HG02943 (cell line): ENCODE measurements around the gene RNF44.

ENCODE experiments used
- ATAC-seq: cut with Tn5 transposase; IDR thresholded peaks from one replicate; pipeline ENCODE4 v1.9.1; 2021; ENCODE audit warnings: mild to moderate bottlenecking, low read depth, moderate library complexity; ENCODE audit not compliant: unreplicated experiment

The RNF44 gene

DNA sequence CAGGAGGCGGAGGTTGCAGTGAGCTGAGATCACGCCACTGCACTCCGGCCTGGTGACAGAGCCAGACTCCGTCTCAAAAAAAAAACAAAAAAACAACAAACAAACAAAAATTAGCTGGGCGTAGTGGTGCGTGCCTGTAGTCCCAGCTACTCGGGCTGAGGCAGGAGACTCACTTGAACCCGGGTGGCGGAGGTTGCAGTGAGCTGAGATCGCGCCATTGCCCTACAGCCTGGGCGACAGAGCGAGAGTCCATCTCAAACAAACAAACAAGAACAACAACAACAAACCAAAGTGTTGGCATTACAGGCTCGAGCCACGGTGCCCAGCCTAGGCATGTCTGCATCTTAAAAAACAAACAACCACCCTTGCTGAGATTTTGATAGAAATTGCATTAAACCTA is 12.2 kb downstream of the RNF44 start:
- ATAC-seq, result no peak

DNA sequence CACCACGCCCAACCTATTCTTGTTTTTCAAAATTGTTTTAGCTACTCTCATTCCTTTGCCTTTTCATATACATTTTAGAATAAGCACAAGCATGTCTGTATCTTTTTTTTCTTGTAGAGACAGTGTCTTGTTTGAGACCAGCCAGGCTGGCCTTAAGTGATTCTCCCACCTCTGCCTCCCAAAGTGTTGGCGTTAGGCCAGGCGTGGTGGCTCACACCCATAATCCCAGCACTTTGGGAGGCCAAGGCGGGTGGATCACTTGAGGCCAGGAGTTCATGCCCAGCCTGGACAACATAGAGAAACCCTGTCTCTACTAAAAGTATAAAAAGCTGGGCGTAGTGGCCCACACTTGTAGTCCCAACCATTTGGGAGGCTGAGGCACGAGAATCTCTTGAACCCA is 13.1 kb downstream of the RNF44 start:
- ATAC-seq, result no peak

DNA sequence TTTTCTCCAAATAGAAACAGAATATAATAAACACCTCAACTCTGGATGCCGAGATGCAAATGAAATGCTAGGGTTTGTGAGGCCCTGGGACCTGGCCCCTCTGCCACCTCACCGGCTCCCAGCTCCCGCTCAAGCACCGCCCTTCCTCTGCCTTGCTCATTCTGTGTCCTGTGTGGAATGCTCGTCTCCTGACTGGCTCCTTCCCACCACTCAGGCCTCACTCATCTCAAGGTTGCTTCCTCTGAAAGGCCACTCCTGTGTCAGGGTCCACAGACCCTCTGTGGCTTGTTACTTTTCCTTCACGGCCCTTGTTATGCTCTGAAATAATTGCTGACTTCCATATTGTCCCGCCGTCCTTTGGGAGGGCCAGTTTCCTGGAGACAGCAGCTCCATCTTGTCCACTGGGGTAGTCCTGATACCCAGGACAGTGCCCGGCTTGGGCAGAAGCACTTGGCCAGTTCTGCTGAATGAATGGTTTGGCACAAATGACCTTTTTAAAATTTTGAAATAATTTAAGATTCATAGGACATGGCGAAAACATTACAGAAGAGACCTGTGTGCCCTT is 15.4 kb downstream of the RNF44 start:
- ATAC-seq, result no peak

DNA sequence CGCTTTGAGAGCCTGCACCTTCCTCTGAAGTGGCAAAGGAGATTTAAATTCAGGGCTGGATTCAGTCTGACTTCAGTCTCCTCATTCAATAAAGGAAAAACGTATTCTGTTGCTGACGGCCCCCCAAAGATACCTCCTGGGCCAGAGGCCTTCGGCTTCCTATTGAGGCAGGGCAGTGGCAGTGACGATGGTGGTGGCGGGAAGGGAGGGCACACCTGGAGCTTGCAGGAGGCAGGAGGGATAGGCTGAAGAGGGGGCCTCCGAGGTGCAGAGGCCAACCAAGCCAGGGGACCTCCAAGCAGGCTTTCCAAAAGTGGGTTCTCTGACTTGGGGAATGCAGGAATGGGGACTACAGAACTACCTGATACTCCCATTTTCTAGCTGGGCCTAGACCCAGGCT is 15.9 kb downstream of the RNF44 start:
- no peak for ATAC-seq

DNA sequence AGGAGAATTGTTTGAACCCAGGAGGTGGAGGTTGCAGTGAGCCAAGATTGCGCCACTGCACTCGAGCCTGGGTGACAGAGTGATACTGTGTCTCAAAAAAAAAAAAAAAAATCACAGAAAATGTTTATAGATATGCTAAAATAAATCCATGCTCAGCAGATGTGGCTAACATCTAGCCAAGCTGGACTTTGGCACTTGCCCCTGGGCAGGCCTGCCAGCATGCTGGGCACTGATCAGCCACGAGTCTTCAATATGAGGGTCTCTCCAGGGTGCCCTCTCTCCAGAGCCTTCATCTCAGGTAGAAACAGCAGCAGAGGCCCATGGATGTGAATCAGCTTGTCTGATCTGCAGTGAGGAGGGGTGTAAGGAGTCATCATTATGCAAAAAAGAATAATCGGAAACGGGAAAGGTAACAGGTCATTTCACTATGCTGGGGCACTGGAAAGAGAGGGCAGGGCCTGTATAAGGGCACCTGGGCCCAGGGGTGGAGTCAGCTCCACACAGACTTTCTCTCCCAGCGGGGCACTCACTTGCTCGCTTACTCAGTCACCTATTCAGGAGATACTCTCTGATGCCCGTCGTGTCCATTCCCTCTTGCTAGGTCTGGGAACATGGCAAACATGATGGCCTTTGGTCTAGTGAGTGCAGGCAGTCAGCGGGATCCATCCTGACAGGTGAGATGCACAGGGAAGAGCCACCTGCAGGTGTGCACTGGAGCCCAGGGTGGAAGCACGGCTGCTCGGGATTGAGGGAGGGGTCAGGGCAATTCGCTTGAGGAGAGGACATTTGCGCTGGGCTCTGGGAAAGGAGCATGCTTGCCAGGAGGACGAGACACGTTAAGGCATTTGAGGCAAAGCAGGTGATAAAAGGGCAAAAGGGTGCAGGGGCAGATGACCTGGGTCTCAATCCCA is 17.1 kb downstream of the RNF44 start:
- ATAC-seq, result no peak

DNA sequence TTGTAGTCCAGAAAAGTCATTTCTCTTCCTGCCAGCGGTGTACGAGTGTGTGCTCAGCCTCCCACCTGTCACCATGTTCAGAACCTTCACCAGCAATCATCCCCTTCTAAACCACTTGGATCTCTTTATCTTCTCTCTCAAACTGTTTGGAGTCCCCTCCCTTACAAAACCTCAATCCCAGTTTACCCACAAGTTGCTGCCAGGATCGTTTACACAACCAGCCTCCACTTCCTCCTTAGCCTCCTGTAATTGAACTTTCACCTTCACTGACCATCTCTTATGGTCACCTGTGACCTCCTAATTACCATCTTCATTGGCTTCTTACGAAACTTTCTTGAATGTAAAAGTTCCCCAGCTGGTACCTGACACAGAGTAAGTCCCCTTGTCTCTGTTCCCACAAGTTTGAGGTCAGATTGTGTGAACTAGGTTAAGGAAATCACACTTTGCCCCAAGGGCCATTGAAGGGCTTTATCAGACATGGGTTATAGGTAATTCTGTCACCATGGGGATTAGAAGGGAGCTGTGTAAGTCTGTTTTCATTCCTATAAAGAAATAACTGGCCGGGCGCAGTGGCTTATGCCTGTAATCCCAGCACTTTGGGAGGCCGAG is 20.0 kb downstream of the RNF44 start:
- ATAC-seq, result no peak

DNA sequence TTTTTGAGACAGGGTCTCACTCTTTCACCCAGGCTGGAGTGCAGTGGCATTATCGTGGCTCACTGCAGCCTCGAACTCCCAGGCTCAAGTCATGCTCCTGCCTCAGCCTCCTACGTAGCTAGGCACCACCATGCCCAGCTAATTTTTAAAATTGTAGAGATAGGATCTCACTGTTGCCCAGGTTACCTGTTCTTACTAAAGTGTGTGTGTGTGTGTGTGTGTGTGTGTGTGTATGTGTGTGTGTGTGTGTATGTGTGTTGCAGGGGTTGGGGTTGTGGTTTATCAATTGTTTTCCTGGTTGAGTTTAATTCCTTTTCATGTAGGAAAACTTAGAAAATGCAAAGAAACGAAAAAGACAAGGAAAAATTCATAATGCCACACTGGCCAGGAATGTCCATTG is 21.8 kb downstream of the RNF44 start:
- ATAC-seq, result no peak

DNA sequence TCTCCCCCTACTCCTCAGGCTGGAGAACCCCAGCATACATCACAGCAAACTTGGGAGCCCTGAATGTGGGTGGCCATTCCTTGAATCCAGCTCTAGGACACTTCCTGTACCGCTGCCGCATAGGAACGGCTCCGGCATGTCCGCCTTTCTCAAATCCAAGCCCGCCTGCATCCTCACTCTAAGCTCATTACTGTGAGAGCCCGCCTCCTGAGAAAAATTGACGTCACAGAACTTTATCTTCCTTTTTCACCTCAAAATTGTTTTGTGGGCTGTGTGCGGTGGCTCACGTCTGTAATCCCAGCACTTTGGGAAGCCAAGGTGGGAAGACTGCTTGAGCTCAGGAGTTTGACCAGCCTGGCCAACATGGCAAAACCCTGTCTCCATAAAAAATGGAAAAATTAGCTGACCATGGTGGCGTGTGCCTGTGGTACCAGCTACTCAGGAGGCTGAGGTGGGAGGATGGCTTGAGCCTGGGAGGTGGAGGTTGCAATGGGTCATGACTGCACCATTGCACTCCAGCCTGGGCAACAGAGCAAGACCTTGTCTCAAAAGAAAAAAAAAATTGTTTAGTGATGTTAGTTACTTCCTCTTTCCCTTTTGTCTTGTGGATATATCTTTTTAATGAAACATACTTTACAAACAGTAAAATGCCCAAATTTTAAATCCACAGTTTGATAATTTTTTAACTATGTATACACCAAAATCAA is 22.8 kb downstream of the RNF44 start:
- no peak for ATAC-seq

DNA sequence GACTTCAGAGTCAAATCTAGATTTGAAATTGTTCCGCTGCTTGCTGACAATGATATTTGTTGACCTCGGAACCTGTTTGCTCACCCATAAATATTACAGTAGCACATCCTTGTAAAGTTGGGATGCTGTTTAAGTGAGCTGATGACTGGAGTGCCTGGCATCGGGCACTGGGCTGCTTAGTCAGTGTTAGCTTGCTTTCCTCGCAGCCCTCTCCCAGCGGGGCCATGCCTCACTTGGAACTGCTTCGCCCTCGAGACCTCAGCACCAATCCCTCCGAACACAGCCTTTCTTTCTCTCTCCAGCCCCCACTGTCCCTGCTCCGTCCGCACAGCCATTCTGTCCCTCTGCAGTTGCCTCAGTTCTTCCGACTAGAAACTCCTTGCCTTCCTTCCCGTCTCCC is 23.4 kb downstream of the RNF44 start:
- no peak for ATAC-seq

DNA sequence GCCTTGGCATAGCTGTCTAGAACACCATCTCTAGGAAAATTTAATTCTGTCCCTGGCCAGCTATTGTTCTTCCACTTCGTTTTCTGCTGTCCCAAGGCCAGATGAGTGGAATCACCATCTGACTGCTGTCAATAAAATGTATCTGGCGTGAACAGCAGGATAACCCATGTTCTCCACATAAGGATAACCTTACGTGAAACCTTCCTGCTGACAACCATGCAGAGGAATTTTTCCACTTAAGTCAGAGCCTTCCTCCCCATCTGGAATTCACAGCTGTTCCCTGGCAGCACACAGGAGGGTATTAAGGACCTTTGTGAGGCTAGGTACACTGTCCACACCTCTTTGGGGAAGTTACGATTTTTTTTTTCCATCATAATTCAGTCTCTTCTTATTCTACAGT is 28.6 kb downstream of the RNF44 start:
- no peak for ATAC-seq

DNA sequence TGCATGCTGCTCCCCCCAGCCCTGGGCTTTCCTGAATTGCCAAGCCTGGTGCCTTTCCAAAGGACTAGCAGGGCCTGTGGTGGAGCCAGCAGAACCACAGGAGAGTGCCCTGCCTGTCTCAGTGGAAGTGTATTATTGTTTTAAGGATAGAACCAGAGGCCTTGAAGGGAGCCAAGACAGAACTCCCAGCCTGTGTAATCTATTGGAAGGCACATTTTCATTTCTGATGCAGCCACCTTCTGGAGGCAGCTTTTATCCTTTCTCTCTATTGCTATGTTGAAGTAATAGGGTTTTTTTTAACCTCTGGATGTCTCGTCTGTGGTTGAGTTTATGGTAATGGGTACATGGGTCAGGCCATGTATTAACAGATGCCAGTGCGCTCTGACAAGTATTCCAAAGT is 29.3 kb downstream of the RNF44 start:
- ATAC-seq, result no peak

DNA sequence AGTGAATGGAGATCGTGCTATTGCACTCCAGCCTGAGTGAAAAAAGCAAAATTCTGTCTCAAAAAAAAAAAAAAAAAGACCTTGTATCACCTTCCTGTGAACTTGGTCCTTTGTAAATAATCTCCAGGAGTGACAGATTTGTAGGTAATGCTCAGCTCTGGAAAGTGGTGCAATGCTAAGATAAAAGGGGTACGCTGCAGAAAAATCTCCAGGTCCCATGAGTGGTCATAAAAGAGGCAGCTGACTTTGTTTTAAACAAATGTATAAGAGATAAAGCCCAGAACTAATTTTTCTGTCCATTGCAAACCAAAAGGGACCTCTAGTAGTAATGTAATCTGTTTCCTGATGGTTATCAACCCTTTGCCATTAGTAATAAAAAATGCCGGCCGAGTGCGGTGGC is 33.7 kb downstream of the RNF44 start:
- ATAC-seq, result no peak

DNA sequence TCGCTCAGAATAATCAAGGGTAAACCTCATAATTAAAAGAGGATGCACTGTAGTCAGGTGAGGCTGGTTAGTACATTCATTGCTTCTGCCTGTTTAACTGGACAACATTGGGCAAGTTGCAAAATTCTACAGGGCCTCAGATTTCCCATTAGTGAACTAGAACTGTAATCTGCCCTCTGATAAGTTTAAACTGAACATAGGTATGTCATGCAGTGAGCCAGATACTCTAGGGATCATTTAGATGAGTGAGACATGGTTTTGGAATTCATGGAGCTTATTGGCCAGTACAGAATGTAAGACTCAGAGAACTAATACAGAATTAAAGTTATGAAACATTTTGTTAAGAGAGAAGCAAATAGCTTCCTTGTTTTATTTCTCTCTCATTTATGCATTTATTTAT is 35.9 kb downstream of the RNF44 start:
- no peak for ATAC-seq

DNA sequence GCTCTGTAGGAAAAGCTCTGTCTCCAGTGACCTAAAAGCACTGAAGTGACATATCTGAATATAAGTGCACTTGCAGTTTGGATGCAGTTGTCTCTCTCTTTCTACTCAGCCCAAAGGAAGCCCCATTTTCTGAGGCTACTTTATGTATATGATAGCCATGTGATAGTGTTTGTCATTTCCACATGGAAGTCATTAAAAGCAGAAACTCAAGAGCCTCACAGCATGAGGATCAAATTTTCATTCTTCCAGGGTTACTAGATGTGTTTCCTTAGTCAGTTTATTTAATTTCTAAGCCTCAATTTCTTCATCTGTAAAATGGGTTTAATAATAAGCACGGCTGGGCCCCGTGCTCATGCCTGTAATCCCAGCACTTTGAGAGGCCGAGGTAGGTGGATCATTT is 36.7 kb downstream of the RNF44 start:
- ATAC-seq, result no peak

DNA sequence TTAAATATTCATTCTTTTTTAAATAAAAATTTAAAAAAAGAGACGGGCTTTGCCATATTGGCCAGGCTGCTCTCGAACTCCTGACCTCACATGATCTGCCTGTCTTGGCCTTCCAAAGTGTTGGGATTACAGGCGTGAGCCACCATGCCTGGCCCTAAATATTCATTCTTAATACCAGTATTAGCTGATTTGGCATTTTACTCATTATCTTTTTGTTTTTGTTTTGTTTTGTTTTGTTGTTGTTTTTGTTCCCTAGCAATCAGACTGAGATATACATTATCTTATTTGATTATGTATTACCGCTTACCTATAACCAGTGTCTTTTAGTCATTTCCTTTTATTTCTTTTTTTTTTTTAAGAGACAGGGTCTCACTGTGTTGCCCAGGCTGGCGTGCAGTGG is 37.9 kb downstream of the RNF44 start:
- no peak for ATAC-seq

DNA sequence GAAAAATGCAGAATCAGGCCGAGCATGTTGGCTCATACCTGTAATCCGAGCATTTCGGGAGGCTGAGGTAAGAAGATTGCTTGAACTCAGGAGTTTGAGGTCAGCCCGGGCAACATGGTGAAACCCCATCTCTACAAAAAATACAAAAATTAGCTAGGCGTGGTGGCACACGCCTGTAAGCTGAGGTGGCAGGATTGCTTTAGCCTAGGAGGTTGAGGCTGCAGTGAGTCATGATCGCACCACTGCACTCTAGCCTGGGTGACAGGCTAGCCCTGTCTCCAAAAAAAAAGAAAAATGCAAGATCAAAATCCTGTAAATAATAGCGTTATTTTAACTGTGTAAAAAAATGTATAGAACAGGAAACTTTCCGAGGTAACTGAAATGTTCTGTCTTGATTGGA is 39.4 kb downstream of the RNF44 start:
- no peak for ATAC-seq

DNA sequence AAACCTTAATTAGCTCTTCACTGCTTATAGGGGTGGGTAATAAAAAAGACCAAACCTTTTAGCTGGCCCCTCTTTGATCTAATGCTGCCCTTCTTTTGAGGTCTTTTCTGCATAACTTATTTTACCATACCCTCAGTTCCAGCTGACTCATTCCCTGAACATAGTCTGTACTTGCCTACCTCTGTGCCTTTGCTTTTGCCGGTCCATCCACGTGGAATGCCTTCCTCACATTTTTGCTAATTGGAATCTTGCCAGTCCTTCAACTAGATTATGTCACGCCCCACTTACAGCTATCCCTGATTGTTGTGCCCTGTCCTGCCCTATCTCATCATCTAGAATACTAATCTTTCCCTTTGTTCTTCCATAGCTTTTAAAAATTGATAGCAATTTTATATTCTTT is 44.8 kb downstream of the RNF44 start:
- ATAC-seq, result no peak

DNA sequence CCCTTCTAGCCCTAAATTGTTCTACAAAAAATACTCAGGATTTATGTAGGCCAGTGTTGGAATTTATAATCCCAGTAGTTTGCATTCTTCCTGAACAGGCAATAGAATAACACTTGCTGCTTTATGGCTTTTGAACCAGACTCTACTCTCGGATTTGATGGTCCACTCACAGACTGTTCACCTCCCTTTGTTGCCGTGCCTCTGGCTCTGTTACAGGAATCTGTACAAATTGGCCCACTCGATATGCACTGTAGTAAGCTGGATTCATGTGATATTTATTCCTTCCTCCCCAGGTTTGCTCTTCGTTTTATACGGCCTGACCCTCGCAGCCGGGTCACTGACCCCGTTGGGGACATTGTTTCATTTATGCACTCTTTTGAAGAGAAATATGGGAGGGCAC is 45.3 kb downstream of the RNF44 start:
- no peak for ATAC-seq

DNA sequence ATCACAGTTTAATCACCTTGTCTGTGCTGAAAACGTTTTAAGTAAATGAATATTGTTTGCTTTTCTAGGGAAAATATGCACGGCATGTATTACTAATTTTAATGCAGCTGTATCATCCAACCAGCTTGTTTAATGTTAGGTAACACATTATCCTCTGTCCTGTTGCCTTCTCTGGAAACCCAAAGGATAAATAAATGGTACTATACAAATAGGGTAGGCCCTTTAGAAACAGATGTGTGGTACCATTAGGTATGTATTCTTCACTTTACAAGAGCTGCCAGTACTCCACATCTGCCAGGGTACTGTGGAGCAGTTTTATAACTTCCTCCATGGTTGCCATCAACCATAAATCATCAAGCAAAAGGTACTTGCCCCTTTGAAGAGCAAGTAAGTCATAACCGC is 46.1 kb downstream of the RNF44 start:
- no peak for ATAC-seq

DNA sequence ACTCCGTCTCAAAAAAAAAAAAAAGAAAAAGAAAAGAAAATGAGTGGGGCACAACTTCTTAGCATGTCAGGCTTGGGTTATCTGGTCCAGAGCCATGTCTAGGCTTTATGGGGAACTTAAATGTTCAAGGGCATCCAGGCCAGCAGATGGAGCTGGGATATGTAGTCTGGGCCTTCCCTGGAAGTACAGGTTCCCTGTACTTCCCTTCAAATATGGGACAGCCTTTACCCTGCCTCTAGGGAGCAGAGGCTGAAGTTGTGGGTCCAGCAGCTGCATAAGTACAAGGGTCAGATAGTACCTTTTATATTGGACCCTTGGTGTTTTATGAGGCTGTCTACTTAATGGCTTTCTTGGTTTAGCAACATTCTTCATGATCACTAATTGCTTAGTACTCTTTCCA is 46.9 kb downstream of the RNF44 start:
- no peak for ATAC-seq

DNA sequence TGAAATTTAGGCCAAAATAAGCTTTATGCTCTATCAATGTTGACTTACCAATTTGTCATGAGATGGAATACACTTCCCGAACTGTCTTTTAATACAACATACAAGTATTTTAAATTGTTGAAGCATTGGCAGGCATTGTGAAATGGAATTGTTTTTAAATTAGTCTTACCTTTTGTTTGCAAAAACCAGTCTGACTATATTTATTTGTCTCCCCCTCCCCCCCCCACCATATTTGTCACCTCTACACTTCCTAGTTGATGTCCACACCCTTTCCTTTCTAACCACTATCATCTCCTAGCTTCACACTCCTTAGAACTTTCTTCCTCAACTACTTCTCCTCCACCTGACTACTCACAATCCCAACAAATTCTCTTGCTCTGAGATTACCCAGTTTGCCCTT is 48.1 kb downstream of the RNF44 start:
- no peak for ATAC-seq
